Femur (tissue), 1 donor: Measurements from ENCODE around the gene SPPL3.

Source experiments
- DNase-seq: peaks from one replicate; pipeline ENCODE4 v3.0.0-alpha.2; 2017

The SPPL3 gene

DNA sequence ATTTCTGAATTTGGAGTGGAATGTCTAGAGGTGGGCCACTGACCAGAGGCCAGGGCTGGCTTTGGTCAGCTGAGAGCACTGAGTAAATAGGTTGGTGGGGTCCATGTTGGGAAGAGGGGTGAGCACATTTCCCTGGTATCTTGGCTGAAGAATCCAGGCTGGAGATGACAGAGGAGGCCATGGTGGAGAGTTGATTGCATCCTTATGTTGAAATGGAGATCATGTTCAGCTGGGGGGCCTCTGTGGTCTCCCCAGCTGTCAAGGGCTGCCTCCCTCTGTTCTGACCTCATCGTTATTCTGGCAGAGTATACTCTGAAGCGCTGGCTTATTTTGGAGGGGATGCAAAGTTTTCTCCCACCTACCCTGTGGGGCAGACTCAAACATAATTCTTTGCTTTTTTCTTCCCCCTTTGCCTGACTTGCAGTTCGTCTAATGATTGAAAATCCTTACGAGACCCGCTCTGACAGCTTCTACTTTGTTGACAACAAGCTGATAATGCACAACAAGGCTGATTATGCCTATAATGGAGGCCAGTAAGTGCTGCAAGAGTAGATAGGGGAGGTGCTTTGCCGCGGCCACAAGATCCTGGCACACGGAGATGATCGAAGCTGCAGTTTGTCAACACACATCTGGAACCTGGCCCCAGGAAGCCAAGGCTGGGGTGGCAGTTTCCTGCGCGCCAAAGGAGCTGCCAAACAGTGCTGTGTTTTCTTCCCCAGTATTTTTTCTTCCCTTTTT is 184.5 kb downstream of the SPPL3 start:
- no peak for DNase-seq

DNA sequence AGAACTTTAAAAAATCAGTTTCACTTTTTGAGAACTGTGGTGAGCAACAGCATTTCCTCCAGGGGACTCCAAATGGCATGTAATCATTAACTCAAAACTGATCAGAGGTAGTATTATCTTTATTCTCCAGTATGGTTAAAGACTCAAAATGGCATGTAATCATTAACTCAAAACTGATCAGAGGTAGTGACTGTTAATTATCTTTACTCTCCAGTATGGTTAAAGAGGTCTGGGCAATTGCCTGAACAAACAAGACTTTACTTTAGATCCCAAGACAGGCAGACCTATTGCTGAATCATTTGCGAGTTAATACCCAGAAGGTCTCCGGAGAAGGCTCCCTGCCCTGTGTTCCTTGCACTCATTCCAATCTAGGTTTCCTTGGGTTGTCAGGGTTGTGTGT is 185.1 kb downstream of the SPPL3 start:
- no peak for DNase-seq

DNA sequence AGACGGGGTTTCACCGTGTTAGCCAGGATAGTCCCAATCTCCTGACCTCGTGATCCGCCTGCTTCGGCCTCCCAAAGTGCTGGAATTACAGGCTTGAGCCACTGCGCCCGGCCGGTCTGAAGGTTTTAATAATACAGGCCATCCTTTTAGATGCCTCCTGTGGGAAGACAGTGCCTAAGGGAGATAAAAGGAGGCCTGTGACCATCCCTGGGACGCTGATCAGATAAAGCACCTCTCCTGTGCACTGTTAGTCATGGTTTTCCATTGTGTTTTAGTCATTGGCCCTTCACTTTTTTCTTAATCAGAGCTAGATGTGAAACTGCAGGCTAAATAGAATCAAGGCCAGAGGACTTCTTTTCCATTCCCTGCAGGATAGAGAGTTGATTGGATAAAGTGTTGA is 186.1 kb downstream of the SPPL3 start:
- no peak for DNase-seq

DNA sequence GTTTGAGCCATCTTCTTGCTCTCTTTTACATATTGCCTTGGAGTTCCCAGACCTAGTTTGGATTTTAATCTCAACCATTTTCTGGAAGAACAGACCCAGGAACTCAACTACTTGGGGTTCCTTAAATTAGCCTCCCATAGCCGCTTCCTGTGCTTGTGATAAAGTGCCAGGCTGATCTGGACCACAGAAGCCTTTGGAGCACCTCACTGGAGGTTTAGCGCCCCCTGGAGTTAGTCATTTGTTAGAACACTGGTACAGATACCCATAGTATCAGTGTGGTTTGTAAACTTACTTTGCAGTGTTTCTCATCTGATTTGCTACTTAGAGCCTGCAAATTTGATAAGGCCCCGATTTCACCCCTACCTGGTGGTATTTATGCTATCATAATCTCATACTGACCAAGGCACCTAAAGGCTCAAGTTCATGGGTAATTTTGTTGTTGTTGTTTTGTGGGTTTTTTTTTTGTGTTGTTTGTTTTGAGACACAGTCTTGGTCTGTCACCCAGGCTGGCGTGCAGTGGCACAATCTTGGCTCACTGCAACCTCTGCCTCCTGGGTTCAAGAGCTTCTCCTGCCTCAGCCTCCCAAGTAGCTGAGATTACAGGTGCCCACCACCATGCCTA is 190.2 kb downstream of the SPPL3 start:
- DNase-seq = peak; percentile 80

DNA sequence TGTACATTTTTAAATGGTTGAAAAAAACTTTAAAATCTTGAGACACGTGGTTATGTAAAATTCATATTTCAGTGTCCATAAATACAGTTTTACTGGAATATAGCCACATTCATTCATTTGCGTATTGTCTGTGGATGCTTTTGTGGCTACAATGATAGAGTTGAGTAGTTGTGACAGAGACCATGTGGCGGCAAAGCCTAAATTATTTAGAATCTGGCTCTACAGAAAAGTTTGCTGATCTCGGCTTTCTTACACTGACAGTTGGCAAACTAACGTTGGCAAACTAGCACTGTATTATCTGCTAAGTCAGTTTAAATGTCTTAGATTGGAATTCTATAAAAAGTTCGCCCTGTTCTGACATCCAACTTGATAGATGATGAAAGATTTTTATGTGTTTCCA is 191.5 kb downstream of the SPPL3 start:
- DNase-seq = no peak
